ENCODE results near the gene HSBP1.

Gene HSBP1

GRCh38 chr16:83842291-83842690, 34.5 kb downstream of the HSBP1 start:
- no peak for DNase-seq

DNA sequence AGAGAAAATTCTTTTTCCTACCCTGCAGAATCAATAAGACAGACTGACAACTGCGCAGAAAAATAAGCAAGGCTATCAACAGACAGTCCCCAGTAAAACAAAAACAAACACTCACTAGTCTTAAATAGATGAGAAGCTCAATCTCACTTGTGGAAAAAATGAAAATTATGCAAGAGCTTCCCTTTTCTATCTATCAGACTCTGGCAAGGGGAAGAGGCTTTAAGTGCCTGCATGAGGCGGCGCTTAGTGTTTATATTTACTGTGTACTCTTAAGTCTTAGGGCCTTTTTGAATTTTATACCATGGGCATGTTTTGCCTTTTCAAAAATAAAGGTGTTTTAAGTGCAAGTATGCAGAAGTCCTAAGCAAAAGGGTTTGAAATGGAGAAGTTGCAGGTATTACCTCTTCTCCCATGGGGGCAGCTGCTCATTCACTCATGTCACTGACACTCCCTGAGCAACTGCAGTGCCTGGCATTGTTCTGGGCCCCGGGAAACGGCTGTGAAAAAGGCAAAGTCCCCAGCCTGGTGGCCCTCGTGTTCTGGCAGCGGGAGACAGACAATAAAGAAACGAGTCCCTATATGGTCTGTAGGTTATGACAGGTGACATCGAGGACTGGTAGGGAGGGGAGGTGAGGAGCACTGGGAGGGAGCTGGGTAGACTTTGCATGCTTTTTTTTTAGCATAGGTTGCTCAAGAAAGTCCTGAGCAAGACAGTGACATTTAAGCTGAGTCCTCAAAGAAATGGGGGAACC, 35.2 kb downstream of the HSBP1 start:
- DNase-seq, result no peak

DNA sequence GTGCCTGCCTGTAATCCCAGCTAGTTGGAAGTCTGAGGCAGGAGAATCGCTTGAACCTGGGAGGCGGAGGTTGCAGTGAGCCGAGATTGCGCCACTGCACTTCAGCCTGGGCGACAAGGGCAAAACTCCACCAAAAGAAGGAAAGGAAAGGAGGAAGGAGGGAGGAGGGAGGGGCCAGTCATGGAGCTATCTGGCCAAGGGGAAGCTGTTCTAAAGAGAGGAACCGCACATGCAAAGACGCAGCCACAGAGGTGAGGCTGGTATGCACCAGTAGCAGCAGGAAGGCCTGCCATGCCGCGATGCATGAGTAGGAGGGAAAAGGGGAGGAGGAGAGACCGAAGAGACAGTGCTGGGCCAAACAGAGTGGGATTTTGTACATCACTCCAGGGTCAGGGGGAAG, 35.9 kb downstream of the HSBP1 start:
- no peak for DNase-seq

GRCh38 chr16:83845263-83845662, 37.5 kb downstream of the HSBP1 start:
- no peak for DNase-seq

DNA sequence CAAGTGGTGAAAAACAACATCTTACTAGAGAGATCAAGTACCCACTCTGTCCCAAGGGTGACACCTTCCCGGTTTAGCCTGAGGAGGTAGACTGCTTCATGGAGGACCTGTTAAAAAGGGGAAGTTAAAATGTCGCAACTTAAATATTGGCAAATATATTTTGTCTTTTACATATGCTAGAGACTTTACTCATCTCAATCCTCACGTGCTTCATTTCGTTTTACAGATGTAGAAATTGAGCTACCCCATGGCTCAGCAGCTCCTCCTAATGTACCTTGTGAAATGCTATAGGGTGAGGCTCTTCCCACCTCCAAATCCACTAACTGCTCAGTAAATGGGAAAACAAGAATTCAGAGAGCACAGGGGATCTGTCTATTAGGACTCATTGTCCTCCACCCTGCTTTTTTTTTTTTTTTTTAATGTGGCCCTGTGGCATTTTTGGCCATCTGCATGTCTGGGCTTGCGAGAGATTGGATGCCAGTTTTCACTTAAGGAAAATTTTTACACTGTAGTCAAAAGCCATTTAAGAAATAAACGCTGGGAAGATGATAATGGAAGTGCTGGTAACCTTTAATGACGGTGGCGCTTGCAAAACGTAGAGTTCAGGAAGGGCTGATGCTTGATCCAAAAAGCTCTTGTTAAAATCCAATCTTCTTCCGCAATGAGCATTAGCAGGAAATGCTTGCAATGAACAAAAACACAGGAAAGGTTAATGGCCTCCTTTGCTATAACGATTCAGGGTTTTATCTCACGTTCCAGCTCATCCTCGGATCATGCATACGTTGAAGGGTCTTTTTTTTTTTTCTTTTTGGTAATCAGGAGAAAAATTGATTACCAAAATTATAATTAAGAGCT, 39.8 kb downstream of the HSBP1 start:
- no peak for DNase-seq

DNA sequence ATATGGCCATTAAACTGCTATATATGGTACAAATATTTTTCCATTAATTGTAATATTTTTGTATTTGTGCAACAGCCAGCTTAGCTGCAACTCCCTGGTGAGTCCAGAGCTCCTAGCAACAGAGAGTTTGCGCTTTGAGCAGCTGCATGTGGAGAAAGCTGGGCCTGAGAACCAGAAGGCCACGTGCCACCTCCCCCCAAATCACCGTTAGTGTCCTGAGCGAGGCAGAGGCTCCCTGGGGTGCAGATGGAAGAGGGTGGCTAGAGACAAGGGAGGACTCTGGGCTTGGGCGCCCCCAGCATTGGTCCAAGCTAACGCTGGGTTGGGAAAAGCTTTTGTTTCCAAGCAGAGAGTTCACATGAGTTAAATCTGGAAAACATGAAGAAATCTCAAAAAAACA, 41.6 kb downstream of the HSBP1 start:
- DNase-seq, result no peak

DNA sequence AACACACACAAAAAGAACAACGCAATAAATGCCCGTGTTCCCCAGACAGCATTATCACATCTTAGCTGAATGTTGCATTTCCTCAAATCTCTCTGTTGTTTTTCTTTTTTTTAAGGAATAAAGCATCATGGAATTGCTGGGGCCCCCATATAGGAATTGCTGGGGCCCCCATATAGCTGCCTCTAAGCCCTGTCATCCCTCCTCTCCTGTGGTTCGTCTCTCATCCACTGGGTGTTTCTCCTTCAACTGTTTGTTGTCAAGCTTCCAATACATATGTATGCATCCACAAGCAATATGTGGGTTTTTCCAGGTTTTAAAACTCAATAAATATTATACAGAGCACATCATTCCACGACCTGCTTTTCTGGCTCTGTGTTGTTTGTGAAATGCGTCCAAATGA, 43.2 kb downstream of the HSBP1 start:
- no peak for DNase-seq

- no peak for DNase-seq
These were observed 43.7 kb downstream of the HSBP1 start for GRCh38 chr16:83851473-83851872.

- no peak for DNase-seq
These were observed 45.0 kb downstream of the HSBP1 start for GRCh38 chr16:83852774-83853173.

GRCh38 chr16:83853834-83854233, 46.1 kb downstream of the HSBP1 start:
- no peak for DNase-seq

- no peak for DNase-seq
These were observed 46.6 kb downstream of the HSBP1 start for GRCh38 chr16:83854420-83854819.

- DNase-seq, result no peak
These were observed 49.0 kb downstream of the HSBP1 start for GRCh38 chr16:83856792-83857191.

GRCh38 chr16:83859265-83859664, 51.5 kb downstream of the HSBP1 start:
- no peak for DNase-seq

DNA sequence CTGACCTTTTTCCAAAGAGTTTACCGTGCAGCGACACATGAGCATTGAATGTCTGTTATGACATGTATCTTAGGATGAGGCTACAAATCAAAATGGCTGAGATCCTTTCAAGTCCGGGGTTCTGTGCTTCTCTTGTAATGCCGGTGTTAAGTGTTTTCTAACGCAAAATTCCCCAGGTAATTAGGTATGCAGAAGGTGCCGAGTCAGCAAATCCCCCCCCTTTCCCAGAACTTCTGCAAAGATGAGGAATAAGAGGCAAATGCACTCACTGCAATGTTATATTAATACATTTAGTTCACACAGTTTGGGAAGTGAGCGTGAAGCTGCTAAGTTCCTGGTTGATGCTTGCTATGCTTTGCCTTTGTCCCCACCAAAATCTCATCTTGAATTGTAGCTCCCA, 54.9 kb downstream of the HSBP1 start:
- DNase-seq, result no peak

DNA sequence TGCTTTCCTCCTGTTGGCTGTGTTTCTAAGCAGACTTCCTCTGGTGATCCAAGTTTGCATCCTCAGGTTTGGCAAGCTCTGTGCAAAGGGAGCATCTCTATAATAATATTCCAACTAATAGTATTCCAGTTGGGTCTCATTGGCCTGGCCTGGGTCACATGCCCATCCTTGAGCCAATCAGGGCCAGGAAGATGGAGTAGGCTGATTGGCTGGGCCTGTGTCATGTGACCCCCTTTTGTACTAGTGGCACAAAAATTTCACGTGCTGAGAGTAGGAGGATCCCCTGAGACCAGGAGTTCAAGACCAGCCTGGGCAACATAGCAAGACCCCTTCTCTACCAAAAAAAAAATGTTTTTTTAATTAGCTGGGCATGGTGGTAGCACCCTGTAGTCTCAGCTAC, 55.9 kb downstream of the HSBP1 start:
- DNase-seq, result no peak

All from activated T-cell treated with anti-CD3 and anti-CD28 coated beads, Interleukin-2, amount 50 U/mL, for 48 hours (primary cell).